Measurements from ENCODE around the gene SLC16A10.

DNA sequence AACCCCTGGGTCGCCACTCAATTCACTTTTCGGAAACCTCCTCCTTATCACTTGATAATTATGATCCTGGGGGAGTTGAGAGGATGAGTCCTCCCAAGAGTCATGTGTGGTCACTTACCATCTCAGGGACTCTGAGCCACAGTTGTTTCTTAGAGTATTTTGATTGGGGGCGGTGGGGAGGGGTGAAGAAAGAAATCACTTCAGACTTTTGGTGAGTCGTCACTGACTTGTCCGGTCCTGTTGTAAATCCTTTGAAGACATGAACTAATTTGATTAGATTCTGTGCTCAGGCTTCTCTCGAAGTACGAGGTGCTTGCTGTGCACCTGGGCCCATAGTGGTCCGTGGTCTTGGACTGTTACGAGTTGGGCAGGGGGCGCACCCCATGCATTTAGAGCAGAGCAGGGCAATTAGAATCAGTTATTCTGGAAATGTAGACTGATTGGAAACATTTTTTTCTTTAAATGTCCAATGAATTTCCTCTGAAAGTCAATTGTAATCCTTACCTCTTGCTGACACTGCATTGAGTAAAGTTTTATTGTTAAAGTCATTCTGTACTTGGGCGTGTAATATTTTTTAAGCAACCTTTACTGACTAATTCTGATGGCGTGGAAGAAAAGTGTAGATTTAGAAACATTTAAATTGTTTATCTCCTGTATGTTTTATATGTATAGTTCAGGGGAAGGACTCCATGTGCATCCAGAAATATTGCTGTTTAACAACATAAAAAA is 173.4 kb downstream of the SLC16A10 start:
- TF ChIP-seq, protein P1, sequence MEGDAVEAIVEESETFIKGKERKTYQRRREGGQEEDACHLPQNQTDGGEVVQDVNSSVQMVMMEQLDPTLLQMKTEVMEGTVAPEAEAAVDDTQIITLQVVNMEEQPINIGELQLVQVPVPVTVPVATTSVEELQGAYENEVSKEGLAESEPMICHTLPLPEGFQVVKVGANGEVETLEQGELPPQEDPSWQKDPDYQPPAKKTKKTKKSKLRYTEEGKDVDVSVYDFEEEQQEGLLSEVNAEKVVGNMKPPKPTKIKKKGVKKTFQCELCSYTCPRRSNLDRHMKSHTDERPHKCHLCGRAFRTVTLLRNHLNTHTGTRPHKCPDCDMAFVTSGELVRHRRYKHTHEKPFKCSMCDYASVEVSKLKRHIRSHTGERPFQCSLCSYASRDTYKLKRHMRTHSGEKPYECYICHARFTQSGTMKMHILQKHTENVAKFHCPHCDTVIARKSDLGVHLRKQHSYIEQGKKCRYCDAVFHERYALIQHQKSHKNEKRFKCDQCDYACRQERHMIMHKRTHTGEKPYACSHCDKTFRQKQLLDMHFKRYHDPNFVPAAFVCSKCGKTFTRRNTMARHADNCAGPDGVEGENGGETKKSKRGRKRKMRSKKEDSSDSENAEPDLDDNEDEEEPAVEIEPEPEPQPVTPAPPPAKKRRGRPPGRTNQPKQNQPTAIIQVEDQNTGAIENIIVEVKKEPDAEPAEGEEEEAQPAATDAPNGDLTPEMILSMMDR (IDR thresholded peaks at IDR 0.05), result no peak
- no peak for TF ChIP-seq ZFX (IDR thresholded peaks at IDR 0.05; ENCODE audit: borderline replicate concordance)
